T-helper 17 cell (primary cell): ENCODE results near the gene MT1E. TPM values are rescaled to one million over a fixed set of nuclear protein-coding genes. Genes with fewer than 3 reads are reported as not detected.
A peak's percentile ranks its signal among the peaks of the same experiment; 100 is the strongest.

Source experiments
- ATAC-seq: fragments of 150-1000 bp; cut with Tn5 transposase; 2 replicates; pipeline ENCODE4 v1.10.0; 2021; ENCODE audit warnings: mild to moderate bottlenecking, moderate library complexity
- DNase-seq, 3 donors: peaks; one replicate each; pipeline versions ENCODE4 v3.0.0 to v3.0.0-alpha.2; 2020 to 2021
- H3K9me3 ChIP-seq: one replicate; pipeline ENCODE4 v1.7.0; 2013; ENCODE audit warnings: low read length, mild to moderate bottlenecking; ENCODE audit not compliant: control insufficient read depth, poor library complexity, severe bottlenecking
- H3K27ac Mint-ChIP-seq: one replicate; pipeline ENCODE4 v1.8.0; 2022; ENCODE audit warnings: mild to moderate bottlenecking, moderate library complexity, mixed read lengths
- H3K27me3 Mint-ChIP-seq: one replicate; pipeline ENCODE4 v1.8.0; 2022; ENCODE audit warnings: mixed read lengths
- H3K36me3 Mint-ChIP-seq: one replicate; pipeline ENCODE4 v1.8.0; 2022; ENCODE audit warnings: low read depth, mixed read lengths
- H3K4me1 Mint-ChIP-seq: one replicate; pipeline ENCODE4 v1.8.0; 2022; ENCODE audit warnings: mild to moderate bottlenecking, mixed read lengths
- H3K4me3 Mint-ChIP-seq: one replicate; pipeline ENCODE4 v1.8.0; 2022; ENCODE audit warnings: mild to moderate bottlenecking, moderate library complexity, mixed read lengths
- total RNA-seq, 4 donors: library from RNA in 2 of 4; stranded (reverse) in 2 of 4; gene quantifications; one replicate each; pipeline ENCODE4 v1.2.3 and lab custom pipeline; 2022 to 2026

Gene MT1E
- total RNA-seq, 2 donors from 2014 or later = 1.9 to 8.7 TPM

GRCh38 chr16:56594292-56594619 is 31.3 kb upstream of the MT1E start:
- H3K27me3 Mint-ChIP-seq = peaks cover 26% of the 10 kb centered on the region
- peaks cover 2% of the 10 kb centered on the region for H3K36me3 Mint-ChIP-seq
- H3K27ac Mint-ChIP-seq = no peak overlapping the region
- no peaks in the 10 kb centered on the region for H3K9me3 ChIP-seq
- ATAC-seq = no peak
- no peak overlapping the region for H3K4me3 Mint-ChIP-seq
- no peak for DNase-seq
- H3K4me1 Mint-ChIP-seq = peaks cover 14% of the 10 kb centered on the region

DNA sequence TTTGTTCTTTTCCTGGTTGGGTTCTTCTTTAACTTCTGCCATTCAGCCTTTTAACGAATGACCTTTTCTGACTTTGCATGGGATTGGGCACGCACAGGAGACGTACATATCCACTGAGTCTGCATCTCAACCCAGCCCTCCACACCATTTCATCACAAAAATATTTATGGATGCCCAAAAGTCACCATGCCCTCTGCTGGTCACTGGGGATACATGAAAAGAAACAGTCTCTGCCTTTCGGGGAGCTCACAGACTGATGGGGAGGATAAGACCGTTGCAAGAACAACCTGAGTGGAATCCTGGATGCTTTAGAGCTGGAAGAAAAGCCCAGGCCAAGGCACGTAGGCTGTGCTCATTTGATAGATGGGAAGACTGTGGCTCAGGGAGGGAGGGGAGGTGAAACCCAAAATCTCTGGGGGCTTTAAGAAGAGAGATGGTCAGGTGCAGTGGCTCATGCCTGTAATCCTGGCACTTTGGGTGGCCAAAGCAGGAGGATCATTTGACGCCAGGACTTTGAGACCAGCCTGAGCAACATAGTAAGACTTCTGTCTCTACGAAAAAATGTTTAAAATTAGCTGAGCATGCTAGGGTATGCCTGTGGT is 25.1 kb upstream of the MT1E start:
- peaks cover 4% of the 10 kb centered on the region for H3K36me3 Mint-ChIP-seq
- H3K27ac Mint-ChIP-seq = no peak overlapping the region
- ATAC-seq (peak; percentile 71), DNase-seq (no peak)
- H3K27me3 Mint-ChIP-seq = peaks cover 22% of the 10 kb centered on the region
- no peaks in the 10 kb centered on the region for H3K9me3 ChIP-seq
- peaks cover 9% of the 10 kb centered on the region for H3K4me1 Mint-ChIP-seq
- H3K4me3 Mint-ChIP-seq = no peak overlapping the region

GRCh38 chr16:56601325-56601724 is 24.3 kb upstream of the MT1E start:
- no peak for ATAC-seq
- peaks cover 22% of the 10 kb centered on the region for H3K27me3 Mint-ChIP-seq
- peaks cover 4% of the 10 kb centered on the region for H3K36me3 Mint-ChIP-seq
- H3K4me1 Mint-ChIP-seq = peaks cover 9% of the 10 kb centered on the region
- no peak overlapping the region for H3K27ac Mint-ChIP-seq
- no peak for DNase-seq
- H3K9me3 ChIP-seq = no peaks in the 10 kb centered on the region
- H3K4me3 Mint-ChIP-seq = no peak overlapping the region

DNA sequence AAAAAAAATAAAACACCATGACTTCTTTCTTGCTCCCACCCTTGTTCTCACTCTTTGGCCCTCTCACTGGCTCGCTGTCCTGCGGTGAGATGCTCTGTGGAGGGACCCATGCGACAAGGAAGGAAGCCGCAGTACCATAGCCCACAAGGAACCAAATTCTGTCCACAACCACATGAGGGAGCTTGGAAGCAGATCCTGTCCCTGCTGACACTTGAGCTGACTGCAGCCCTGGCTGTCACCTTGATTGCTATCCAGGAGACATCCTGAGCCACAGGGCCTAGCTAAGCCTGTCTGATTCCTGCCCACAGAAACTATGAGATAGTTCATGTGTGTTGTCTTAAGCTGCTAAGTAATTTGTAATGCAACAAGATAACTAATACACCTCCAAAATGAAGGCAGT is 22.0 kb upstream of the MT1E start:
- H3K36me3 Mint-ChIP-seq = peaks cover 4% of the 10 kb centered on the region
- H3K4me1 Mint-ChIP-seq = peaks cover 21% of the 10 kb centered on the region
- H3K27ac Mint-ChIP-seq = no peak overlapping the region

DNA sequence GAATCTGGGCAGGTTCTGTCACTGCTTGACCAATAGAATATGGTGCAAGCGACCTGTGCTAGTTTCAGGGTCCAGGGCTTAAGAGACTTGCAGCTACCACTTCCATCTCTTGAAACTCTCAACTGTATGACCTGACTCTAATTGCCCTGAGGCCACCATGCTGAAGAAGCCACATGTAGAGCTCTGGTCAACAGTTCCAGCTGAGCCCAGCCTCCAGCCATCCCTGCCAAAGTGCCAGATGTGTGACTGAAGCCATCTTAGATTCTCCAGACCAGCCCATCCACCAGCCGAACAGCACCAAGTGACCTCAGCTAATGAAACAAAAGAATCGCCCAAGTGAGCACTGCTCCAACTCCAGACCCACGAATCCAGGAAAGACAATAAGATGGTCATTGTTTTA is 20.6 kb upstream of the MT1E start:
- Mint-ChIP-seq H3K4me3 (no peak overlapping the region), H3K4me1 (peaks cover 33% of the 10 kb centered on the region), H3K27me3 (peaks cover 22% of the 10 kb centered on the region), H3K27ac (no peak overlapping the region), H3K36me3 (peaks cover 4% of the 10 kb centered on the region)
- DNase-seq = no peak
- ATAC-seq = no peak
- H3K9me3 ChIP-seq = no peaks in the 10 kb centered on the region

More for the DNA sequence above, 22.0 kb upstream of the MT1E start:
- Mint-ChIP-seq H3K27me3 (peaks cover 22% of the 10 kb centered on the region), H3K4me3 (no peak overlapping the region)
- H3K9me3 ChIP-seq = no peaks in the 10 kb centered on the region
- ATAC-seq (no peak), DNase-seq (no peak)

DNA sequence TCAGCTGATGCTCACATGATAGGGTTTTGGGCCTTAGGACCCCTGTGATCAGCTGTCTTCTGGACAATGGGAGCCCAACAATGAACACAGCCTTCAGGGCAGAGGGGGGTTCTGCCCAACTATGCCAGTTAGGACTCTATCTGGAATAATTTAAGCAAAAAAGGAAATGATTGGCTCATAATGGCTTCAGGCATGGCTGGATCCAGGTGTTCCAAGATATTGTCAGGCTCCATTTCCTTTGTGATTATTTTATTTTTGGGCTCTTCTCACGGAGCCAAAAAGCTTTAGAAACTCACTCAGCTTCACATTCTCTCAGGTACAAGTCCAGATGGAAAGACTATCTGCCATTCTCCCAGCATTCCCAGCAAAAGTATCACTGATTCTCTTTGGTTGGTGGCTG is 20.1 kb upstream of the MT1E start:
- no peak overlapping the region for H3K27ac Mint-ChIP-seq
- peaks cover under 1% of the 10 kb centered on the region for H3K36me3 Mint-ChIP-seq
- H3K4me1 Mint-ChIP-seq = peaks cover 34% of the 10 kb centered on the region
- no peaks in the 10 kb centered on the region for H3K9me3 ChIP-seq
- no peak for DNase-seq
- no peak for ATAC-seq
- H3K4me3 Mint-ChIP-seq = no peak overlapping the region
- peaks cover 16% of the 10 kb centered on the region for H3K27me3 Mint-ChIP-seq

- DNase-seq = no peak
- H3K4me1 Mint-ChIP-seq = peaks cover 36% of the 10 kb centered on the region
- H3K4me3 Mint-ChIP-seq = no peak overlapping the region
Measured at GRCh38 chr16:56606071-56606475, 19.5 kb upstream of the MT1E start.

DNA sequence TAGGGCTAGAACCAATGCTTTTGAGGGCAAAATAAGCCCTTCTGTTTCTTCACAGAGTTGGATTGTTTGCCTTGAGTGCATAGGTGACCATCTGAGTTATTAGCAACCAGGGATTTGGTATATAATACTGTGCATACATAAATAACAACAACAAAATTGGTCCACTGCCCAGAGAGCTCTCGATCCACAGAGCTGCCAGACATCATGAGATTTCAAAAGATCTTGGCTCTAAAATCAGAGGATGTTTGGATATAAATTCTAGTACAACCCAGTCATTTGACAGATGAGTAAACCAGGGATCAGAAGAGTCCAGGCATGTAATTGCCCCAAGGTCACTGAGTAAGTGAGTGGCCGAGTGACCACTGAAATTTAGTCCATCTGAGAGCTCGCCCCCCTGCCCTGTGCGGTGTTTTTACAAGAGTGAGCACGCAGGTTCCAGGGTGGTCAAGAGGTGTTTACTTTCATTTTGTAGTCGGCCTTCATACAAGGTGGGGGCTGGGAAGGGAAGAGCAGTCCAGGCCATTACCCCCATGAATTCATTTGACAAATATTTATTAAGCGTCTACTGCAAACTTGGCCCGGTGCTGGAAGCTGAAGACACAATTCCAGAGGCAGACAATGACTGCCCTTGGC is 19.0 kb upstream of the MT1E start:
- peak overlapping the region; percentile 62 for H3K27ac Mint-ChIP-seq
- peaks cover 40% of the 10 kb centered on the region for H3K4me1 Mint-ChIP-seq
- peak overlapping the region; percentile 50 for H3K4me3 Mint-ChIP-seq
- no peaks in the 10 kb centered on the region for H3K36me3 Mint-ChIP-seq
- H3K27me3 Mint-ChIP-seq = peaks cover 5% of the 10 kb centered on the region
- no peaks in the 10 kb centered on the region for H3K9me3 ChIP-seq
- DNase-seq (no peak), ATAC-seq (no peak)

More at GRCh38 chr16:56606071-56606475, 19.5 kb upstream of the MT1E start:
- peak overlapping the region; percentile 62 for H3K27ac Mint-ChIP-seq
- no peaks in the 10 kb centered on the region for H3K36me3 Mint-ChIP-seq
- ATAC-seq = no peak
- no peaks in the 10 kb centered on the region for H3K9me3 ChIP-seq
- H3K27me3 Mint-ChIP-seq = peaks cover 10% of the 10 kb centered on the region

DNA sequence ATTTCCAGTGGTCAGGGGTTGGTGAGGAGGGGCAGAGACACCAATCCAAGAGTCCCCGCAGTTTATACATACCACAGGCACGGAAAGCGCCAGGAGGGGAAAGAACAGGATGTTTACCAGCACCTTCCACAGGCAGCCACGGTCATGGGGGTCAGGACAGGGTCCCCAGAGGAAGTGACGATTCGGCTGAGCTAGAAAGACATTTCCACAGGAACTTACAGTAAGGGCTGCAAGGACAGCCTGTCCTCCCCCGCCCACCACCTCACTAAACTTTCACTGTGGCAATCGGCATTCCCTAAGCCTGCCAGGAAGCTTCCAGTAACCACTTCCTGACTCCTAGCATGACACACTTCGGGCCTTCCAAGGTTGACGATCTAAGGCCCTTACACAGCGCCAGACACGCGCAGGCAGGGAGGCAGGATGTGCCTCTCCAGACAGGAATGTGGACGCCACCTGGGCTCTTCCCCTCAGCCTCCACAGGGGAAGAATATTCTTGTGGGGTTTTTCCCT is 18.4 kb upstream of the MT1E start:
- H3K9me3 ChIP-seq = no peaks in the 10 kb centered on the region
- H3K4me1 Mint-ChIP-seq = peaks cover 41% of the 10 kb centered on the region
- peak overlapping the region; percentile 97 for H3K27ac Mint-ChIP-seq
- DNase-seq = no peak
- H3K4me3 Mint-ChIP-seq = peak overlapping the region; percentile 97
- ATAC-seq = no peak
- peaks cover 1% of the 10 kb centered on the region for H3K27me3 Mint-ChIP-seq
- H3K36me3 Mint-ChIP-seq = no peaks in the 10 kb centered on the region

DNA sequence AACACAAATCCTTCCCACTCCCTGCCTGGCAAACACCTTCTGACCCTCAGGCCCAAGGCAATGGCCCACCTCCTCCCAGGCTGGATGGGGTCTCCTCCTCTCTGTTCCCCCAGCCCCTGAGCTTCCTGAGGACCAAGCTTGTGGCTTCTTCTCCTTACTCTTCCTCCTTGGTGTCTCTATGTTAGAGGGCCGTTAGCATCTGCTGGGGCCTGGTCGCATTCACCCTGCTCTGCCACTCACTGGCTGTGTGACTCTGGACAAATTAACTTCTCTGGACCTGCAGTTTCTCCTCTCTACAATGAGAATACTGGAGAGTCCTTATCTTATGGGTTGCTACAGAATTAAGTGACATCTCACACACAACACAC is 17.9 kb upstream of the MT1E start:
- no peaks in the 10 kb centered on the region for H3K9me3 ChIP-seq
- Mint-ChIP-seq H3K4me3 (peak overlapping the region; percentile 97), H3K4me1 (peaks cover 41% of the 10 kb centered on the region), H3K27me3 (no peaks in the 10 kb centered on the region), H3K27ac (peak overlapping the region; percentile 97), H3K36me3 (no peaks in the 10 kb centered on the region)
- ATAC-seq (no peak), DNase-seq (no peak)

DNA sequence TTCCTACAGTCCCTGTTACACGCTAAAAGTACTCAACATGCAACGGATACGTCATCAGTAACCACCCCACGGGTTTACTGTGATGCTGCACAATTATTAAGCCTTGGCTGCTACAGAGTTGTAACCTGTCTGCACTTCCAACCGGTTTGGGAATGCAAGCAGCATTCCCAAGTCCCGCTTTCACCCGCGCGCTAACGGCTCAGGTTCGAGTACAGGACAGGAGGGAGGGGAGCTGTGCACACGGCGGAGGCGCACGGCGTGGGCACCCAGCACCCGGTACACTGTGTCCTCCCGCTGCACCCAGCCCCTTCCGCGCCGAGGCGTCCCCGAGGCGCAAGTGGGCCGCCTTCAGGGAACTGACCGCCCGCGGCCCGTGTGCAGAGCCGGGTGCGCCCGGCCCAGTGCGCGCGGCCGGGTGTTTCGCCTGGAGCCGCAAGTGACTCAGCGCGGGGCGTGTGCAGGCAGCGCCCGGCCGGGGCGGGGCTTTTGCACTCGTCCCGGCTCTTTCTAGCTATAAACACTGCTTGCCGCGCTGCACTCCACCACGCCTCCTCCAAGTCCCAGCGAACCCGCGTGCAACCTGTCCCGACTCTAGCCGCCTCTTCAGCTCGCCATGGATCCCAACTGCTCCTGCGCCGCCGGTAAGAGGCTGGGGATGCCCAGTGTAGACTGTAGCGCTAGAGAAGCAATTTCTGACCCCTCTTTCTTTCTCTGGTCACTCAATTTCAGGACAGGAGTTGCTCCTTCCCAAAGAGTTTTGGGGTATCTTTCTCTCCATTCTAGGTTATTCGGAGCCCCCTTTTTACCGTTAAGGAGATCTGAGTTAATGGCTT is 17.3 kb upstream of the MT1E start, which contains the start of gene MT2A:
MT2A (plus strand) TSS at position 542 of the 833 bp plus-strand sequence; CDS start at position 614, 72 bp downstream.
- DNase-seq (peak; percentile 73 to 79 (median 76)), ATAC-seq (peak; percentile 85)
- no peaks in the 10 kb centered on the region for H3K36me3 Mint-ChIP-seq
- no peaks in the 10 kb centered on the region for H3K27me3 Mint-ChIP-seq
- peak within 1 kb of the TSS; percentile 97 for H3K27ac Mint-ChIP-seq
- H3K4me1 Mint-ChIP-seq = peaks cover 41% of the 10 kb centered on the region
- no peaks in the 10 kb centered on the region for H3K9me3 ChIP-seq
- H3K4me3 Mint-ChIP-seq = peak within 1 kb of the TSS; percentile 97

GRCh38 chr16:56608876-56609462 is 16.6 kb upstream of the MT1E start:
- H3K27me3 Mint-ChIP-seq = no peaks in the 10 kb centered on the region
- no peaks in the 10 kb centered on the region for H3K9me3 ChIP-seq
- peaks cover 41% of the 10 kb centered on the region for H3K4me1 Mint-ChIP-seq
- no peaks in the 10 kb centered on the region for H3K36me3 Mint-ChIP-seq
- H3K4me3 Mint-ChIP-seq = peak overlapping the region; percentile 97
- DNase-seq (no peak), ATAC-seq (no peak)
- H3K27ac Mint-ChIP-seq = peak overlapping the region; percentile 97

DNA sequence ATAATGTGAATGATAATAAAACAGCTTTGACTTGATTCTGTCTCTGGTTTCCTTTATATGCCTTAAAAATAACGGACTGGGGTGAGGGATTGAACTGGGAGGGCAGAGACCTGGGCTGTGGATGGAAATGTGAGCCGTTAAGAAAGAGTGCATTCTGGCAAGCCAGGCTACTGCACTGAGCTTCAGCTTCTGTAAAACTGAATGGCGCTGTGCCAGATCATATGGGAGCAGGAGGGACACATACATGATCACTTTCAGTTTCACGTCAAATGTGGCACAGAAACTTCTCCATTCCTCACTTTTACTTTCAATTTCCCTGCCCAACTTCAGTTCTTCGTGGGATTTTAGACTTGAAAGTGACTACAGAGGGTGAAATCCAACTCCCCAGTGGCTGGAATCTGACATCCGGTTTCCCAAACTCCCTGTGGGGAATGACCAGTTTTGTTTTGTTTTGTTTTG is 16.1 kb upstream of the MT1E start:
- Mint-ChIP-seq H3K27ac (peak overlapping the region; percentile 97), H3K4me1 (peaks cover 41% of the 10 kb centered on the region), H3K4me3 (peak overlapping the region; percentile 97), H3K36me3 (no peaks in the 10 kb centered on the region), H3K27me3 (no peaks in the 10 kb centered on the region)
- ATAC-seq (peak; percentile 42), DNase-seq (peak in 2 of 3 donors; percentile 33 to 46)
- H3K9me3 ChIP-seq = no peaks in the 10 kb centered on the region
